ENCODE results near the gene TMEM201. TPM values are rescaled to one million over a fixed set of nuclear protein-coding genes. Genes with fewer than 3 reads are reported as not detected.
A peak's percentile ranks its signal among the peaks of the same experiment; 100 is the strongest.

Gene TMEM201
- total and polyA plus RNA-seq, 2 of the 8 experiments (the other 6 are each of a cell fraction or from before 2014, with no cell fraction given): 8.2 to 27.1 TPM

- Histone ChIP-seq H3K79me2 (ENCODE audit: control insufficient read depth in 1 of 2, insufficient read depth in 2 of 2, low read length in 2 of 2) (peaks cover 11 to 59% of the 10 kb centered on the region in 2 experiments; a peak in 3 of 4 replicates), H4K20me1 (replicated peaks in 1 of 2; ENCODE audit: control insufficient read depth in 1 of 2, insufficient read depth in 2 of 2, low read length in 2 of 2) (peaks cover 32 to 38% of the 10 kb centered on the region in 2 experiments), H3K14ac (ENCODE audit: insufficient read length) (no peak overlapping the region), H4K5ac (ENCODE audit: insufficient read length, low read depth, low read length) (no peak overlapping the region), H2BK12ac (ENCODE audit: low read depth, low read length) (no peak overlapping the region), H2BK120ac (replicated peaks; ENCODE audit: low read depth, low read length) (no peak overlapping the region), H2BK15ac (ENCODE audit: low read length) (no peak overlapping the region), H3K4me2 (ENCODE audit: insufficient read depth in 1 of 2, low read depth in 2 of 2, low read length in 2 of 2) (peak overlapping the region; percentile 86 to 91), H3K56ac (replicated peaks; ENCODE audit: insufficient read length, low read depth, low read length) (no peak overlapping the region), H3K9me3 (ENCODE audit: insufficient read depth in 2 of 2, low read depth in 1 of 2, low read length in 1 of 2) (no peaks in the 10 kb centered on the region), H3K27ac (ENCODE audit: low read depth, low read length) (no peak overlapping the region), H3K79me1 (ENCODE audit: low read depth, low read length) (peaks cover 17% of the 10 kb centered on the region), H3K23me2 (ENCODE audit: low read depth, low read length) (peaks cover 7% of the 10 kb centered on the region; the same call in 1 of the 2 replicates), H3K9ac (replicated peaks in 1 of 4; ENCODE audit: extremely low read depth in 1 of 4, low read depth in 3 of 4, low read length in 3 of 4) (peak overlapping the region in 1 of 4 experiments; percentile 35; a peak in 1 of 7 replicates), H3K27me3 (replicated peaks in 1 of 4; ENCODE audit: control insufficient read depth in 3 of 4, extremely low read depth in 1 of 4, insufficient read depth in 3 of 4, low read length in 3 of 4) (no peaks in the 10 kb centered on the region), H4K91ac (replicated peaks; ENCODE audit: insufficient read length, low read length) (no peak overlapping the region), H3K23ac (ENCODE audit: insufficient read length) (no peak overlapping the region), H3K4me1 (replicated peaks in 1 of 4; ENCODE audit: control insufficient read depth in 3 of 4, insufficient read depth in 4 of 4, low read length in 3 of 4) (peaks cover 0 to 40% (median 28%) of the 10 kb centered on the region in 4 experiments; a peak in 5 of 7 replicates), H2AK5ac (ENCODE audit: low read depth, low read length) (no peak overlapping the region; the same call in 1 of the 2 replicates), H2AFZ (ENCODE audit: low read length) (no peak overlapping the region), H4K8ac (ENCODE audit: extremely low read depth, insufficient read depth, low read length) (no peak overlapping the region; the same call in 1 of the 2 replicates), H2BK20ac (ENCODE audit: low read length) (no peak overlapping the region), H2BK5ac (ENCODE audit: low read depth, low read length) (no peak overlapping the region), H3K4me3 (ENCODE audit: extremely low read depth in 1 of 4, insufficient read depth in 2 of 4, low read depth in 3 of 4, low read length in 4 of 4) (peak overlapping the region in 3 of 4 experiments; percentile 68 to 82 (median 72); a peak in 4 of 8 replicates), H3K4ac (replicated peaks; ENCODE audit: insufficient read length, low read depth, low read length) (no peak overlapping the region), H3K18ac (ENCODE audit: extremely low read depth, low read length) (no peak overlapping the region), H3K36me3 (ENCODE audit: control insufficient read depth in 2 of 4, insufficient read depth in 4 of 4, low read length in 3 of 4) (no peaks in the 10 kb centered on the region)
- DNase-seq (ENCODE audit: low read depth in 1 of 2, low spot score in 2 of 2) (no peak), FAIRE-seq (no peak)
- WGBS, 2 experiments (ENCODE audit: extremely low coverage in 1 of 2, insufficient coverage in 1 of 2, insufficient read length in 1 of 2, insufficient replicate concordance in 2 of 2, low coverage in 1 of 2, low lambda C conversion rate in 2 of 2, missing lambda C conversion rate in 1 of 2): 88% methylated on average over 7 of the region's 7 CpGs; no CpG with 5 or more reads in 1 of the 2 experiments
- POLR2A ChIA-PET (ENCODE audit: partially characterized antibody): interaction anchor here (0.7 to 2.0 kb wide), 10 partner anchors 10 to 170 kb away, joined by 3 to 4 read pairs (median 3); partner anchors contain the start of gene SLC25A33
- CTCF ChIA-PET (ENCODE audit: partially characterized antibody): interaction anchor here (0.6 to 6.1 kb wide), 11 partner anchors 9 to 301 kb away, joined by 3 to 44 read pairs (median 3); no protein-coding TSS in a partner anchor
- TF ChIP-seq SP4 (IDR thresholded peaks at IDR 0.05; ENCODE audit: low read length) (no peak), SP2 (IDR thresholded peaks at IDR 0.05; ENCODE audit: low read length) (no peak), TEAD4 (IDR thresholded peaks at IDR 0.05; ENCODE audit: low read depth, low read length) (no peak), RXRA (IDR thresholded peaks at IDR 0.05; ENCODE audit: insufficient read depth, low read depth, low read length) (no peak), HDAC2 (IDR thresholded peaks at IDR 0.05; ENCODE audit: borderline replicate concordance in 1 of 2, low read depth in 2 of 2, low read length in 2 of 2) (no peak), BCL11A (IDR thresholded peaks at IDR 0.05; ENCODE audit: low read depth in 2 of 2, low read length in 2 of 2) (no peak), YY1 (IDR thresholded peaks at IDR 0.05; ENCODE audit: low read depth, low read length) (no peak), KDM5A (IDR thresholded peaks at IDR 0.05; ENCODE audit: low read length) (no peak), SUZ12 (IDR thresholded peaks at IDR 0.05; ENCODE audit: low read length) (no peak), NANOG (IDR thresholded peaks at IDR 0.05; ENCODE audit: insufficient read depth, low read depth, low read length, poor library complexity, severe bottlenecking) (no peak), EZH2 (IDR thresholded peaks at IDR 0.05; ENCODE audit: low read depth, low read length, severe bottlenecking) (no peak), GABPA (IDR thresholded peaks at IDR 0.05; ENCODE audit: borderline replicate concordance, insufficient read depth, low read length) (no peak), SRF (IDR thresholded peaks at IDR 0.05; ENCODE audit: low read depth, low read length) (no peak), MAFK (IDR thresholded peaks at IDR 0.05; ENCODE audit: low read depth, low read length) (no peak)
These were observed 1.5 kb downstream of the TMEM201 start for GRCh38 chr1:9590201-9590600.
